NCI-H2196 (cell line): ENCODE data around the gene CDC7.

ENCODE experiments used
- DNase-seq: peaks from one replicate; lab custom pipeline; 2025; ENCODE audit not compliant: unreplicated experiment; lab: John Stamatoyannopoulos, UW

CDC7 gene

GRCh38 chr1:91548376-91549040 lies 47.9 kb downstream of the CDC7 start:
- no peak for DNase-seq

DNA sequence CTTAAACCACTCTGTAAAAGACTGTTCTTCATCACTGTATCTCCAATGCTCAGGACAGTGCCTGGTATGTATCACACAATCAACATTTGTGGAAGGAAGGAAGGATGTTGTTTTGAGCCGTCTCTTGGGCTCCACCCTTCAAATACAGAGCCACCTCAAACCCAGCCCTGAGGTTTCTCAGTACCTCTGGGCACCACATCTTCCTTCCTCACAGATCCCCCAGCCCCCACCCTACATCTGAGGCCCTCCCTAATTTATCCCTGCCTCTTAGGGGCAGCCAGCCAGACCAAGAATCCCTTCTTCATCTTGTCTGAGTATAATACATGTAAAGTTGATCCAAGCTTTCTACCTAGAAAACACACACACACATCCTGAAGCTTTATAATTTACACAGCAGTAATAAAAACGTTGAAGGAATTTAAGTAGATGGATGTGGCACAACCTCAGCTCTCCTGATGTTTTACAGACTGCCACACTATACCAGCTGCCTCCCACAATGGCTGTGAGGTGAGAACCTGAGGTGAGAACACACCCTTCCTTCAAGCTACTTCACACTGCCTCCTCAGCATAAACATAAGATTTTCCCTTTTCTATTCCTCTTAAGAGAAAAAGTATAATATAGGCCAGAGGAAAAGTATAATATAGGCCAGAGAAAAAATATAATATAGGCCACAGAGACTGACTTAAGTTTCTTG lies 48.5 kb downstream of the CDC7 start:
- DNase-seq = no peak

GRCh38 chr1:91550961-91551360 lies 50.3 kb downstream of the CDC7 start:
- DNase-seq = no peak

GRCh38 chr1:91552091-91552490 lies 51.4 kb downstream of the CDC7 start:
- DNase-seq = no peak

- no peak for DNase-seq
Observed at GRCh38 chr1:91552596-91552995, 51.9 kb downstream of the CDC7 start.

DNA sequence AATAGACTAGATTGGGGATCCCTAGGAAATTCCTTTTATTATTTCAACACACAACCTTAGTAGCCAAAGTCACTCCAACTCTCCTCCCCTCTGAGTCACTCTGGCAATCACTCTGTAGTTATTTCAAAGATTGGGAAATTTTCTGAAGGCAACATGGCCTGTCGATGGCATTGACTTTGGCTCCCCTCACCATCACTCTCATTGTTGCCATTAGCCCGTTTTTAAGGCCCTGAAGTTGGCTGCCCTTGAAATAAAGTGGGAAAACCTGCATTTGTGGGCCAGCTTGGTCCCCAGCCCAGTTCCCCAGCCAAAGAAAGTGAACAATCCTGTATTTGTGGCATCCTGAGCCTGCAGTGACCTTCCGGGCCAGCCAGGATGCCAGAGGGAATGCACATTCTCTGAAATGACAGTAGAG lies 52.5 kb downstream of the CDC7 start:
- no peak for DNase-seq

DNA sequence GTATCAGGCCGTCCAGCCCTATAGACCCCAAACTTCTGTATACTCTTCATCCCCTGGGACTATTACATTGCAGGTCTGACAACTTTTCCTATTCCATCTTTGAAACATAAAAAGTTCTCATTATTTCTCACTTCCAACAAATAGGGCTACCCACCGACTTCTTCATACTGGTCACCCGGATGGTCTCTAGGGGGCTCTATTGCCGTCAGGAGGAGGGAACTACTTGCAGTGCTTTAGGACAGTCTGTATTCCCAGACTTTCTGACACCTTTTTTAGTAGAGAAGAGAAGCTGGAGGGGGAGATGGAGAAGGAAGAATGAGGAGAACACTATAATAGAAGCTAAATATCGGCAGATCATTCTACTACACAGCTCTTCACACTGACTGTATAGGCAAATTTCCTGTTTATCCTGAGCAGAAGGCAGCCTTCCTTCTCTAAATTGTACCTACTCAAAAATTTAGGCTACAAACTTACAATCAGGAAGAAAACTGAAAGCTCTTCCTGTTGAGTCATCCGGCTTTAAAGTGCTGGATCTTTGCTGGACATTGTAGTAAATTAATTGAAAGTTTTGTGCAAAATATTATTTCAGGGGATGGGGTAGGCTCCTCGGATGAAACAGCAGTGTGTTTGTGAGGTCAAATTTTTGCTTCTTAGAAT lies 54.6 kb downstream of the CDC7 start:
- DNase-seq = no peak

GRCh38 chr1:91555821-91556531 lies 55.3 kb downstream of the CDC7 start:
- no peak for DNase-seq

DNA sequence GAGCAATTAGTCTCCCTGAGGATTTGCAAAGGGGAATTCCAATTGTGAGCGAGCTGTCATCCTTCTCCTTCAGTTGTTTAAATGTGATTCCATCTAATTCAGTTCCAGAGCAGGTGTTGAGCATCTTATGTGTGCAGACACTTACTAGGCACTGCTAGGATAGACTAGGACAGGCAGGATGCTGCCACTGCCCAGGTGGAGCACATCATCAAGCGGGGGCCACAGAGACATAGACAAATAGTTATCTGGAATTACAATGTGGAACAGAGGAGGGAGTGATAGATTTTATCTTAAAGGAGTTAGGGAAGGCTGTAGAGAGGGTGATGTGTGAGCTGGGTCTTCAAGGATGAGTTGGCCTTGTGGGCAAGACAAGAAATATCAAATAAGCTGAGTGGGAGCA lies 55.9 kb downstream of the CDC7 start:
- no peak for DNase-seq

DNA sequence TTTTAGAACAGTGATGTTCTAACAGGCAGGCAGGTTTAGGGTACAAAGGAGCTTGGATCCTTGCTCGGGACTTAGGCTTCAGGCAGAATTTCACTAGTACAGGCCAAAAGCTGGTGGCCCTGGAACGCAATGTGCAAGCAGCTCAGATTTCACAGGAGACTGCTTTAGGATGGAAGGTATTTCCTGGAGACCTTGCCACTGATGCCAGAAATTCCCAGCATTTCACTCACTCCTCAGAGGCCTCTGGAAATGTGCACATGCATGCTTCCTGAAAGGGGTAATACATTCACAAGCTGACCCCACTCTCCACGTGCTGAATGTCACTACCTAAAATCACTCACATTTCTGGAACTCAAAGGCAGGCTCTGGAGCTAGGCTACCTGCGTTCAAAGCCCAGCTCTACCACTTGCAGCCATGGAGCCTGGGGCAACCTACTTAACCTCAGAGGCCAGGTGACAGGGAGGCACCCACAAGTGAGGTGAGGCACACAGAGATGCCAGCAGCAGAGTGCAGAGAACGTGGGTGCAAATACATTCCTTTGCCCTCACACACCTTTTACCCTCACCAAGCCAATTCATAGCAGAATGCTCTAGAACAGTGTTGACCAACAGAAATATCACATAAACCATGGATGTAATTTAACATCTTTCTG lies 56.5 kb downstream of the CDC7 start:
- no peak for DNase-seq

DNA sequence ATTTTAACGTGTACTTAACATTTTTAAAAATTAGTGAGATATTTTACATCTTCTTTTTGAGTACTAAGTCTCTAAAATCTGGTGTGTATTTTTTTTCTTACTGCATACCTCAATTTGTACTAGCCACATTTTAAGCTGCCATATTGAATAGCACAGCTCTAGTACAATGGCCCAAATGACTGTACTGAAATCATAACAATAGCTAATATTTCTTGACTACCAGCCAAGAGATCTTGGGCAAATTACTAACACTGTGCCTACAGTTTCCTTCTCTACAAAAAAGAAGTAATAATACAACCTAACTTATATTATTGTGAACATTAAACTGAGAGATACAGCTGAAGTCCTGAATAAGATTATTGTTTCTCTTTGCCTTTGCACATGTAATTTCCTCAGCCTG lies 57.2 kb downstream of the CDC7 start:
- no peak for DNase-seq

DNA sequence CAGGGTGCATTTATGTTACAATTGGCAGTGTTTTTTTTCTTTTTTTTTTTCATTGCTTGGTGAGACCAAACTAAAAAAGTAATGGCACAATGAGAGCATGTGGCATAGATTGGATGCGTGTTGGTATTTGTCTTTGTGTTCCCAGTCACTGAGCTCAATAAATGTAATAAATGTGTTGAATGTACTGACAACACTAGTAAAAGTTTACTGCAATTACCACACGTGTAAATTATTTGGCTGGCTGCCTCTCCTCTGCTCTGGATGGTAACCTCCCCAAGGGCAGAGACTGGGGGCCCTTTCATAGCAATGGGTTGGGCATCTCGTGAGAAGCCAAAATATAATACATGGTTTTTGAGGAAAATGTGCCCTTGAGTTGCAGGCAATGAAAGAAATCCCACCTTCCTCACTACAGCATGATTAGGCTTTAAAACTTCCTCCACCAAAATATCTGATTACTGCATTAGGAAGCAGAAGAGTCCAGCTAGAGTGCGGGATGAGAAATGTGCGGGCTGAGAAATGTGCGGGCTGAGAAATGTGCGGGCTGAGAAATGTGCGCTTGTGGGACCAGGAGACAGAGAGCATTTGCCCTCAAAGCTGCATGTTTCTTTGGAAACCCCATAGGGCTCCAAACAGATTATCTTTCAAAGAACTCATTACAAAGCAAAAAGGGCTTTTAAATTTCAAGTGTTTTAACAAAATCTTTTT lies 58.5 kb downstream of the CDC7 start:
- no peak for DNase-seq

DNA sequence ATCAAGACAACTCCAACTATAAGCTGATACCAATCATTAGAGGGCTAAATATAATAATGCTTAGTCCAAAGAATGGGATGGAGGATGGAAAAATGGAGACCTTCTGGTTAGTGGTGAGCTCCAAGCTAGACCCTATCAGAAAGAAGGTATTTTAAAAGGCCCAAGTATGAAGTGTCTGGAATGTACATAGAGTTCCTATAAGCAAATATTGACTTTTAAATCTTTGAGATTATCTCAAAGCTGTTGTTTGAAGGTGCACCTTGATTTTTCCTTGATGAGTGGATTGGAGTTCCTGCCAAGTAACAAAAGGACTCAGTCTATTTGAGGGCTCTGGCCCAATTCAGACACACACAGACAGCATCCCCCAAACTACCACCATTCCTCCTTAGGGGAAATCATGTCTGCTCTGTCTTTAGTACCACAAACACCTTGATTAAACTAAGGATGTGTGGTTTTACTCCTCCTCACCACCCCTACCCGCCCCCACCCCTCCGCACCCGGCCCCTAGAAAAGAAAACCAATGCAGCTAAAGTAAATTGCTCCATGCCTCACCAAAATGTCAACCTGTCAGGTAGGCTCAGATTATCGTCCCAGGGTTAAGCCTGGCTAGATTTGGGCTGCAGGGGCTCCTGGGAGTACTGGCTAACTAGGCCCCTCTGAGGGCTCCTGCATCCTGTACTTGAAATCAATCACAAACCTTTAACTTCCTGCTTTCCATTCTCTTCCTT lies 59.4 kb downstream of the CDC7 start:
- no peak for DNase-seq

DNA sequence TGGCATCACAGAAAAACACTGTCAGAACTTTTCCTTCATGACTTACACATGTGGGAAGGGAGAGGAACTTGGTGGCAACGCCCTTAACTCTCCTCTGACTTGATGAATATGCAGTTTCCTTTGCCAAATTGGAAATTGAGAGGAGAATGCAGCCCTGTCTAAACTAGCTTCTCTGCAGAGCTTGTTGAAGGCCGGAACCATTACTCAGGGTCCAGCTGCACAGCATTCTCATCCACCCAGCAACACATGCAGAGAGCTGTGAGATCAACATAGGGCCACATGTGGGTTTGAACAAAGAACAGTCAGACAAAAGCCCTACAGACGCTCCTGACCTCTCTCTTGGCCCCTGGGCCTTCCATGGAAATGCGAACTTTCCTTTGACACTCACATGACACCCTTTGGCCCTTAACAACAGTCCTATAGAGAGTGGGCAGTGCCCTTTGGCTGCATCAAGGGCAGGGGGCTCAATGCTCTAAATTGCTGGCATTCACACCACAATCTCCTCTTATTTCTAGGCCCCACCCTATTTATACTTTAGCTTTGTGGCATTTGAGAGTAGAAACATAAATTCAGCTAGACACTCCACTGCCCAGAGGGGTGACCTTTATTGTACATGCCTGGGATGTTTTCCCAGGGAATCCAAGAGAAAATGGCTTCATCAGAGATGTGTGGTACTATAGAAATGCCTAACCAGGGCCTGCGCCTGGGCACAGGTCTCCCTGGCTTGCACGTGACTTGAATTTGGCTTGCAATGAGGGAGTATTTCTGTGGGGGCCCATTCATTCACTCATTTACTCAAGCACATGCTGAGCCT lies 64.4 kb downstream of the CDC7 start:
- no peak for DNase-seq

- no peak for DNase-seq
Observed at GRCh38 chr1:91567583-91567982, 66.9 kb downstream of the CDC7 start.

DNA sequence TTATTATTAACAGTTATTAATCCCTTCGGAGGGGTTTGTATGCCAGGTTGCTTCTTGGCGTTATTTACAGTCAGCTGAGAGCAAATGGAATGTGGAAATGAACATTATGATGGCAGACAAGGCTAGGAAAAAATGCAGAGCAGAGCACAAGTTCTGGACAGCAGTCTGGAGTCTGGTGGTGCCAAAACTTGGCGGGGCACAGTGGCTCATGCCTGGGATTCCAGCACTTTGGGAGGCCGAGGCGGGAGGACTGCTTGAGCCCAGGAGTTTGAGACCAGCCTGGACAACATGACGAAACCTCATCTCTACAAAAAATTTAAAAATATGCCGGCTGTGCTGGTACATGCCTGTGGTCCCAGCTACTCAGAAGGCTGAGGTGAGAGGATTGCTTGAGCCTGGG lies 67.6 kb downstream of the CDC7 start:
- no peak for DNase-seq

DNA sequence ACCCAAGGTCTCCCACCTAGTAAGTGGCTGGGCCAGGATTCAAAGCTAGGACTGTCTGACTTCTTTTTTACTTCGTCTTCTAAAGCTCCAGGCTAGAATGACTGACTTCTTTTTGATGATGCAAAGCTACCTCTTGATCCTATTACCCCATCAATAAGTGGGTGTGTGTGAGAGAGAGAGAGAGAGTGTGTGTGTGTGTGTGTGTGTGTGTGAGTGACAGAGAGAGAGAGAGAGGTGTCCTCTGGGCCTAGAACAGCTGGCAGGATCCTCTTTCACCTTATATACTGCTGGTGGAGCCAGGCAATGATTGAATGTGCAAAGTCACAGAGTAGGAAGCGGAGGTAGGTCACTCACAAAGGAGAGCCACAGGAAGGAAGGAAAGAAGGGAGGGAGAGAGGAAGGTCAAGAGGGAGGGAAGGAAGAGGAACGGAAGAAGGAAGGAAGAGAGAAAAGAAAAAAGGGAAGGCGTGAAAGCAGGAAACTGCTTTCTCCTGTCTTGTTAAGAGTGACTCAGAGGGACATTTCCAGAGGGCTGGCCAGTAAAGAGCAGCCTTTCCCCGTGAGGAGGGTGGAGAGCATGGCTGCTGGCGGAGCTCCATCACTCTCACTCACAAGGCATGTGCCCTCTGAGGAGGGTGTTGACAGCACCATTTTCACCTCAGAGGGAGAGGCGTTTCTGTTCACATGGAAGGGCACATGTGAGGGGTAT lies 68.9 kb downstream of the CDC7 start:
- DNase-seq = peak; percentile 26

DNA sequence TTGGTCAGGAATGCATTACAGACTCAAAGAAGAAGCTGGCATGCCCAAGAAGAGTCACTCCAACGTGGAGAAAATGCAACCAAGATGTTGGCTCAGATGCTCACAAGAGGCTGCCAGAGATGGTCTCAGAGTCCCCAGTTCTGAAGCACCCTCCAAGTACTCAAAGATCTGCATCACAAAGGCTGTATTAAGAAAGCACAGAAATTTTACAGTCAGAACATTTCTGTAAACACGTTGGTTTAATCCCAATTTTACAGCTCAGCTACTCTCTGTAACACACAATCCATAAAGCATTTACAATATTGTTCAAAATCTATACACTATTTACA lies 69.4 kb downstream of the CDC7 start:
- DNase-seq = no peak

GRCh38 chr1:91572044-91572443 lies 71.4 kb downstream of the CDC7 start:
- no peak for DNase-seq
